PC-9 (cell line): ENCODE measurements around the gene FOXL1.

Experiments used
- CTCF ChIP-seq: fragments of 200-600 bp; sonication (generic); conservative IDR thresholded peaks from 2 replicates; pipeline ENCODE4 v1.6.1; 2017; ENCODE audit warnings: mixed run types, antibody characterized with exemption, mild to moderate bottlenecking, moderate library complexity
- EZH2 ChIP-seq: fragments of 200-600 bp; sonication (generic); IDR thresholded peaks from 2 replicates; pipeline ENCODE4 v1.8.0; 2017; ENCODE audit warnings: antibody characterized with exemption, low read depth

DNA sequence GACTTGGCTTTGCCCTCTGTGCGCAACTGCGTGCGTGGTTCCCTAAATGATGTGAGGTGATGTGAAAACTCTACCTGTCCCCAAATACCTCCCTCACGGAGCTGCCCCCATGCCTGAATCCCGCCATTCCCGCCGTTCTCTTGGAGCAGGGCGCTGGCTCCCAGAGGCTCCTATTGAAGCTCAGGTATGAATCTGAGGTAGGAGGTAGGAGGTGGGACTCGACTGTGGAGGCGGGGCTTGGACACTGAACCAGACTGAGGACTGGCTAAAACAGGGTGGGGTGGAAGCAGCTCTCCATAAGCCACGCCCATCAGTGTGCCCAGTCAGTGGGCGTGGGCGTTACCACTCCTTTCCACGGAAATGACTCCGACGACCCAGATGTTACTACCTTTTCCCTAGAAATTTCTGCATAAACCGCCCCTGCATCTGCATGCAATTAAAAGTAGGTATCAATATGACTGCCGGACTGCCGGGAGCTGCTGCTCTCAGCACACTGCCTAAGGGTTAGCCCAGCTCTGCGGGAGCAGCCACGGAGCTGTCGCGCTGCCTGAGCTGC lies 41.0 kb downstream of the FOXL1 start:
- TF ChIP-seq CTCF (no peak), EZH2 (no peak)
